Measurements from ENCODE around the gene TMEM243. TPM values are rescaled to one million over a fixed set of nuclear protein-coding genes. Genes with fewer than 3 reads are reported as not detected.
"Not testable (repeated sequence)": the region's sequence is repeated elsewhere in the genome, so short reads cannot be mapped to it uniquely, and the experiment has no call there.

TMEM243 gene, protein sequence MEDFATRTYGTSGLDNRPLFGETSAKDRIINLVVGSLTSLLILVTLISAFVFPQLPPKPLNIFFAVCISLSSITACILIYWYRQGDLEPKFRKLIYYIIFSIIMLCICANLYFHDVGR
- 33.2 TPM for polyA plus RNA-seq (2013)

DNA sequence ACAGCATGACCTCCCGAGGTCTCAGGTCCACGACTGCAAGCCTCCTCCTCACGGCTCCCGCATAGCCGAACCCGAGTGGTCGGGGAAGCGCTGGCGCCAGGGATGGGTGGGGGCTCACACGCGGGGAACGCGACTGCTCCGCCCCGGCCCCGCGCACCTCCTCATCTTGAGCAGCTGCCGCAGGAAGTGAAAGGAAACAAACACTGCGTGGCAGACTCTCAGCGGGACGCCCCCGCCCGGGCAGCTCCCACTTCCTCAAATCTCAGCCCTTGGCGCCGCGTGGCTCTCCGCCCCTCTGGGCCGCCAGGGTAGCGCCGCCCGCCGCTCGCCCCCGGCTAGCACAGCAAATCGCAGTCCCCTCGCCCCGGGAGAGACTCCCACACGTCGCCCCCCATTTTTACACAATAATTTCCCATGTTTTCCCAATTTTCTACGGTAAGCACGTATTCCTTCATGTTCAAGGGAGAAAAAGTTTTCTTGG lies at the start of gene TMEM243:
TSS of gene TMEM243 (minus strand) at position 188 of the 481 bp plus-strand sequence. CDS start 229 bp downstream, outside the sequence.
- DNase-seq, result peak; percentile 88 to 96 (median 93)
- POLR2A ChIA-PET, result interaction anchor here (0.6 to 1.7 kb wide), 3 partner anchors 9 to 464 kb away, joined by 3 to 7 read pairs (median 4); partner anchors contain the start of gene DMTF1
- under 1% methylated on average over 34 of the region's 41 CpGs for WGBS (ENCODE audit: insufficient coverage)

DNA sequence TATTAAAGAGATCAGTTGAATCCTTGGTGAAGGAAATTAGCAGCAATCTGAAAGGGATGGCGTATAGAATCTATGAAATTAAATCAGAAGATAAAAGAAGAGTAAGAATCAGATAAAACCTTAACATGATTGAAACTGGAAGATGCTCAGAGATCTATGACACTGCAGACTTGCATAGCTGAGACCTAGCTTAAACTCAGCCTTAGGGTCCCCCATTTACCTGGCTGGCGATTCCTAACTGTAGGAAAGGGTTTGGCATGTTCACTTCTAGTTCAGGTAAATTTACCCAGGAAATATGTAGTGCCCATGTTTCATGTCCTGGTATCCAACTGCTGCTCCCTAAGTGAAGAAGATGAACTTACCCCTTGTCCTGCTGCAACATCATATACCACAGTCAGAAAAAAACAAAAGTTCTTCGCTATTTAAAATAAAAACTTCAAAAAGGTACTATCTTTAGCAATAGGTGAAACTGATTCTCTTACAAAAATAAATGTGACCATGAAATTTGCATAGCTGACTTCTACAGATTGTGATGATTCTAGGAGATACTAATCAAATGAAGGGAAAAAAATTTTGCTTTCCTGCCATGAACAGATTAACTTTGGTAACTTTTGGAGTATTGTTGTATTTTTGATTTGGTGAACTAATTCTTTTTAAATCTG lies 47.8 kb upstream of the TMEM243 start:
- Histone ChIP-seq H3K9me3 (ENCODE audit: control extremely low read depth in 1 of 5, control insufficient read depth in 4 of 5, insufficient read depth in 2 of 5, low read depth in 1 of 5, low read length in 4 of 5) (peaks cover 0 to 2% (median 0%) of the 10 kb centered on the region in 5 experiments), H3K4me1 (ENCODE audit: control extremely low read depth in 1 of 4, control insufficient read depth in 4 of 4, insufficient read depth in 4 of 4, low read length in 3 of 4) (no peaks in the 10 kb centered on the region), H3K27ac (ENCODE audit: insufficient read depth in 1 of 2, low read depth in 1 of 2, low read length in 2 of 2, poor library complexity in 1 of 2, severe bottlenecking in 2 of 2) (no peak overlapping the region), H3K36me3 (ENCODE audit: control insufficient read depth in 4 of 4, insufficient read depth in 4 of 4, low read length in 3 of 4) (no peaks in the 10 kb centered on the region), H3K4me3 (ENCODE audit: control insufficient read depth in 1 of 7, extremely low read depth in 1 of 7, insufficient read depth in 4 of 7, low read depth in 2 of 7, low read length in 6 of 7) (no peak overlapping the region), H3K27me3 (replicated peaks in 2 of 5; ENCODE audit: control insufficient read depth in 4 of 5, insufficient read depth in 5 of 5, low read length in 4 of 5) (no peaks in the 10 kb centered on the region)
- CTCF ChIA-PET, result no interaction called here
- POLR2A ChIA-PET, result no interaction called here
- 88% methylated on average over 2 of the region's 3 CpGs for WGBS (ENCODE audit: insufficient coverage)
- no peak for DNase-seq

More for the DNA sequence above, at the start of gene TMEM243:
- peaks cover 0 to 3% (median 0%) of the 10 kb centered on the region in 5 experiments for H3K9me3 ChIP-seq (ENCODE audit: control extremely low read depth in 1 of 5, control insufficient read depth in 4 of 5, insufficient read depth in 2 of 5, low read depth in 1 of 5, low read length in 4 of 5)
- H3K4me1 ChIP-seq (ENCODE audit: control extremely low read depth in 1 of 4, control insufficient read depth in 4 of 4, insufficient read depth in 4 of 4, low read length in 3 of 4), result peaks cover 21 to 37% (median 33%) of the 10 kb centered on the region in 4 experiments
- peak within 1 kb of the TSS; percentile 58 to 84 for H3K27ac ChIP-seq (ENCODE audit: insufficient read depth in 1 of 2, low read depth in 1 of 2, low read length in 2 of 2, poor library complexity in 1 of 2, severe bottlenecking in 2 of 2)
- H3K36me3 ChIP-seq (ENCODE audit: control insufficient read depth in 4 of 4, insufficient read depth in 4 of 4, low read length in 3 of 4), result no peaks in the 10 kb centered on the region
- H3K27me3 ChIP-seq (replicated peaks in 2 of 5; ENCODE audit: control insufficient read depth in 4 of 5, insufficient read depth in 5 of 5, low read length in 4 of 5), result peaks cover 2 to 26% (median 22%) of the 10 kb centered on the region in 5 experiments
- CTCF ChIA-PET, result interaction anchor here (1.1 to 1.8 kb wide), 5 partner anchors 11 to 44 kb away, joined by 3 to 6 read pairs (median 4); no protein-coding TSS in a partner anchor
- H3K4me3 ChIP-seq (ENCODE audit: control insufficient read depth in 1 of 7, extremely low read depth in 1 of 7, insufficient read depth in 4 of 7, low read depth in 2 of 7, low read length in 6 of 7), result peak within 1 kb of the TSS; percentile 76 to 98 (median 93)

DNA sequence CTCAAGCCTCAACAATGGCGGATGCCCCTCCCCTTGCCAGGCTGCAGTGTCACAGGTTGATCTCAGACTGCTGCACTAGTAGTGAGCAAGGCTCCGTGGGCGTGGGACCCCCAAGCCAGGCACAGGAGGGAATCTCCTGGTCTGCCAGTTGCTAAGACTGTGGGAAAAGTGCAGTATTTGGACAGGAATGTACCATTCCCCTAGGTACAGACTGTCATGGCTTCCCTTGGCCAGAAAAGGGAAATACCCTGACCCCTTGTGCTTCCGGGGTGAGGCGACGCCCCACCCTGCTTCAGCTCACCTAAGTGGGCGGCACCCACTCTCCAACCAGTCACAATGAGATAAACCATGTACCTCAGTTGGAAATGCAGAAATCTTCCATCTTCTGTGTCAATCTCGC lies 44.0 kb upstream of the TMEM243 start:
- WGBS (ENCODE audit: insufficient coverage), result 98% methylated on average over 5 of the region's 8 CpGs
- DNase-seq, result no peak
- Histone ChIP-seq H3K4me1 (ENCODE audit: control extremely low read depth in 1 of 4, control insufficient read depth in 4 of 4, insufficient read depth in 4 of 4, low read length in 3 of 4) (no peaks in the 10 kb centered on the region), H3K27ac (ENCODE audit: insufficient read depth in 1 of 2, low read depth in 1 of 2, low read length in 2 of 2, poor library complexity in 1 of 2, severe bottlenecking in 2 of 2) (no peak overlapping the region), H3K9me3 (ENCODE audit: control extremely low read depth in 1 of 5, control insufficient read depth in 4 of 5, insufficient read depth in 2 of 5, low read depth in 1 of 5, low read length in 4 of 5) (no peaks in the 10 kb centered on the region), H3K36me3 (ENCODE audit: control insufficient read depth in 4 of 4, insufficient read depth in 4 of 4, low read length in 3 of 4) (no peaks in the 10 kb centered on the region), H3K27me3 (replicated peaks in 2 of 5; ENCODE audit: control insufficient read depth in 4 of 5, insufficient read depth in 5 of 5, low read length in 4 of 5) (no peaks in the 10 kb centered on the region), H3K4me3 (ENCODE audit: control insufficient read depth in 1 of 7, extremely low read depth in 1 of 7, insufficient read depth in 4 of 7, low read depth in 2 of 7, low read length in 6 of 7) (no peak overlapping the region)
- CTCF ChIA-PET, result no interaction called here
- POLR2A ChIA-PET, result no interaction called here

DNA sequence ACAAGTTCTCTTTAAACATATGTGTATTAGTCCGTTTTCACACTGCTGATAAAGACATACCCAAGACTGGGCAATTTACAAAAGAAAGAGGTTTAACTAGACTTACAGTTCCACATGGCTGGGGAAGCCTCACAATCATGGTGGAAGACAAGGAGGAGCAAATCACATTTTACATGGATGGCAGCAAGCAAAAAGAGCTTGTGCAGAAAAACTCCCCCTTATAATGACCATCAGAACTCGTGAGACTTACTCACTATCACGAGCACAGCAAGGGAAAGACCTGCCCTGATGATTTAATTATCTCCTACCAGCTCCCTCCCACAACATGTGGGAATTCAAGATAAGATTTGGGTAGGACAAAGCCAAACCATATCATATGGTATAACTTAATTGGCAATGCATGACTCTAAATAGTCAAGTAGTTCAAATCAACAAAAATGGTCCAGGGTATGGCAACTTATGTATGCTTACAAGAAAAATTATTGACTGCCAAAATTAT lies 34.1 kb upstream of the TMEM243 start:
- ChIA-PET CTCF (no interaction called here), POLR2A (no interaction called here)
- WGBS (ENCODE audit: insufficient coverage), result no CpG with 5 or more reads among the region's 3 CpGs
- Histone ChIP-seq H3K4me1 (ENCODE audit: control extremely low read depth in 1 of 4, control insufficient read depth in 4 of 4, insufficient read depth in 4 of 4, low read length in 3 of 4) (no peaks in the 10 kb centered on the region), H3K4me3 (ENCODE audit: control insufficient read depth in 1 of 7, extremely low read depth in 1 of 7, insufficient read depth in 4 of 7, low read depth in 2 of 7, low read length in 6 of 7) (no peak overlapping the region), H3K9me3 (ENCODE audit: control extremely low read depth in 1 of 5, control insufficient read depth in 4 of 5, insufficient read depth in 2 of 5, low read depth in 1 of 5, low read length in 4 of 5) (no peaks in the 10 kb centered on the region), H3K27me3 (replicated peaks in 2 of 5; ENCODE audit: control insufficient read depth in 4 of 5, insufficient read depth in 5 of 5, low read length in 4 of 5) (peaks cover 0 to 2% (median 0%) of the 10 kb centered on the region in 5 experiments), H3K36me3 (ENCODE audit: control insufficient read depth in 4 of 4, insufficient read depth in 4 of 4, low read length in 3 of 4) (no peaks in the 10 kb centered on the region), H3K27ac (ENCODE audit: insufficient read depth in 1 of 2, low read depth in 1 of 2, low read length in 2 of 2, poor library complexity in 1 of 2, severe bottlenecking in 2 of 2) (no peak overlapping the region)
- DNase-seq, result no peak

DNA sequence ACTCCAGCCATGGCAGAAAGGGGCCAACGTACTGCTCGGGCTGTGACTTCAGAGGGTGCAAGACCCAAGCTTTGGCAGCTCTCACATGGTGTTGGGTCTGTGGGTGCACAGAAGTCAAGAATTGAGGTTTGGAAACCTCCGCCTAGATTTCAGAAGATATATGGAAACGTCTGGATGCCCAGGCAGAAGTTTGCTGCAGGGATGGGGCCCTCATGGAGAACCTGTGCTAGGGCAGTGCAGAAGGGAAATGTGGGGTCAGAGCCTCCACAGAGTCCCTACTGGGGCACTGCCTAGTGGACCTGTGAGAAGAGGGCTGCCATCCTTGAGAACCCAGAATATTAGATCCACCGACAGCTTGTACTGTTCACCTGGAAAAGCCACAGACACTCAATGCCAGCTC lies 26.1 kb upstream of the TMEM243 start:
- POLR2A ChIA-PET; H3K4me3 ChIP-seq (ENCODE audit: control insufficient read depth in 1 of 7, extremely low read depth in 1 of 7, insufficient read depth in 4 of 7, low read depth in 2 of 7, low read length in 6 of 7); DNase-seq; H3K36me3 ChIP-seq (ENCODE audit: control insufficient read depth in 4 of 4, insufficient read depth in 4 of 4, low read length in 3 of 4); H3K27me3 ChIP-seq (replicated peaks in 2 of 5; ENCODE audit: control insufficient read depth in 4 of 5, insufficient read depth in 5 of 5, low read length in 4 of 5); H3K4me1 ChIP-seq (ENCODE audit: control extremely low read depth in 1 of 4, control insufficient read depth in 4 of 4, insufficient read depth in 4 of 4, low read length in 3 of 4); H3K27ac ChIP-seq (ENCODE audit: insufficient read depth in 1 of 2, low read depth in 1 of 2, low read length in 2 of 2, poor library complexity in 1 of 2, severe bottlenecking in 2 of 2); CTCF ChIA-PET: not testable (repeated sequence)
- WGBS (ENCODE audit: insufficient coverage), result 100% methylated on average over 5 of the region's 5 CpGs
- H3K9me3 ChIP-seq (ENCODE audit: control extremely low read depth in 1 of 5, control insufficient read depth in 4 of 5, insufficient read depth in 2 of 5, low read depth in 1 of 5, low read length in 4 of 5), result peaks cover 0 to 12% (median 5%) of the 10 kb centered on the region in 5 experiments

DNA sequence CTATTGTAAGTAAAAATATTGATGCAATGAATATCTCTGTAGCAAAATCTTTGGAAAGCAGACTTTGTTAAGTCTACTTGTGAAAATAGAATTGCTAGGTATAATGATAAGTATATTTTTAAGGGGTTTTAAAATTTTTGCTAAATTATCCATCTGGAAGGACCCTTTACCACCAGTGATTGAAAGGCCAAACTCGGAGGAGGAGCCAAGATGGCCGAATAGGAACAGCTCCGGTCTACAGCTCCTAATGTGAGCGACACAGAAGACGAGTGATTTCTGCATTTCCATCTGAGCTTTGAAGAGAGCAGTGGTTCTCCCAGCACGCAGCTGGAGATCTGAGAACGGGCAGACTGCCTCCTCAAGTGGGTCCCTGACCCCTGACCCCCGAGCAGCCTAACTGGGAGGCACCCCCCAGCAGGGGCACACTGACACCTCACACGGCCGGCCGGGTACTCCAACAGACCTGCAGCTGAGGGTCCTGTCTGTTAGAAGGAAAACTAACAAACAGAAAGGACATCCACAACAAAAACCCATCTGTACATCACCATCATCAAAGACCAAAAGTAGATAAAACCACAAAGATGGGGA lies 19.0 kb upstream of the TMEM243 start:
- H3K4me3 ChIP-seq (ENCODE audit: control insufficient read depth in 1 of 7, extremely low read depth in 1 of 7, insufficient read depth in 4 of 7, low read depth in 2 of 7, low read length in 6 of 7); H3K4me1 ChIP-seq (ENCODE audit: control extremely low read depth in 1 of 4, control insufficient read depth in 4 of 4, insufficient read depth in 4 of 4, low read length in 3 of 4); POLR2A ChIA-PET; DNase-seq; H3K36me3 ChIP-seq (ENCODE audit: control insufficient read depth in 4 of 4, insufficient read depth in 4 of 4, low read length in 3 of 4); H3K27me3 ChIP-seq (replicated peaks in 2 of 5; ENCODE audit: control insufficient read depth in 4 of 5, insufficient read depth in 5 of 5, low read length in 4 of 5); H3K9me3 ChIP-seq (ENCODE audit: control extremely low read depth in 1 of 5, control insufficient read depth in 4 of 5, insufficient read depth in 2 of 5, low read depth in 1 of 5, low read length in 4 of 5); H3K27ac ChIP-seq (ENCODE audit: insufficient read depth in 1 of 2, low read depth in 1 of 2, low read length in 2 of 2, poor library complexity in 1 of 2, severe bottlenecking in 2 of 2): not testable (repeated sequence)
- CTCF ChIA-PET, result interaction anchor here (1.0 to 1.6 kb wide), 3 partner anchors 17 to 310 kb away, joined by 3 read pairs; no protein-coding TSS in a partner anchor
- WGBS (ENCODE audit: insufficient coverage), result 100% methylated on average over 4 of the region's 11 CpGs

DNA sequence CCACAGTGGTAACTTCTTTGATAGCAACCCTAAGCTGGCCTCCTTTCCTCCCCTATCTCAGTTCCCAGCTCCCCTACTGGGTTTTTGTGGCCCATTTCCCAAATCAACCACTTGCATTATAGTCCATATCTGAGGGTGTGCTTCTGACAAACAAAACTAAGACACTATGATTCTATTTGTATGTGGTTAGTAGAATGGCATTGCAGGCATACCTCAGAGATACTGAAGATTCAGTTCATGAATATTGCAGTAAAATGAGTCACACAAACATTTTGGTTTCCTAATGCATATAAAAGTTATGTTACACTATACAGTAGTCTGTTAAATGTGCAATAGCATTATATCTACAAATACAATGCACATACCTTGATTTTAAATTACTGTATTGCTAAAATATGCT lies 15.4 kb upstream of the TMEM243 start:
- Histone ChIP-seq H3K4me1 (ENCODE audit: control extremely low read depth in 1 of 4, control insufficient read depth in 4 of 4, insufficient read depth in 4 of 4, low read length in 3 of 4) (no peaks in the 10 kb centered on the region), H3K4me3 (ENCODE audit: control insufficient read depth in 1 of 7, extremely low read depth in 1 of 7, insufficient read depth in 4 of 7, low read depth in 2 of 7, low read length in 6 of 7) (no peak overlapping the region), H3K27me3 (replicated peaks in 2 of 5; ENCODE audit: control insufficient read depth in 4 of 5, insufficient read depth in 5 of 5, low read length in 4 of 5) (no peaks in the 10 kb centered on the region), H3K36me3 (ENCODE audit: control insufficient read depth in 4 of 4, insufficient read depth in 4 of 4, low read length in 3 of 4) (no peaks in the 10 kb centered on the region), H3K27ac (ENCODE audit: insufficient read depth in 1 of 2, low read depth in 1 of 2, low read length in 2 of 2, poor library complexity in 1 of 2, severe bottlenecking in 2 of 2) (no peak overlapping the region), H3K9me3 (ENCODE audit: control extremely low read depth in 1 of 5, control insufficient read depth in 4 of 5, insufficient read depth in 2 of 5, low read depth in 1 of 5, low read length in 4 of 5) (no peaks in the 10 kb centered on the region)
- ChIA-PET POLR2A (no interaction called here), CTCF (interaction anchor here (1.8 kb wide), 1 partner anchor 15 kb away, joined by 6 read pairs; the partner anchor contains the start of gene TMEM243)
- DNase-seq, result no peak
